HUES6 (cell line): ENCODE results near the gene ZBTB16.

Experiments
- H3K27ac ChIP-seq: 2 replicates; pipeline ENCODE4 v1.7.0; 2013; ENCODE audit warnings: low read depth, mild to moderate bottlenecking, low read length, inconsistent platforms
- H3K27me3 ChIP-seq: 2 replicates; pipeline ENCODE4 v1.6.1; 2013; ENCODE audit warnings: low read length; ENCODE audit not compliant: control insufficient read depth, insufficient read depth
- H3K36me3 ChIP-seq: 2 replicates; pipeline ENCODE4 v1.6.1; 2013; ENCODE audit warnings: low read length; ENCODE audit not compliant: control insufficient read depth, insufficient read depth
- H3K4me1 ChIP-seq: 2 replicates; pipeline ENCODE4 v1.6.1; 2013; ENCODE audit warnings: low read length; ENCODE audit not compliant: control insufficient read depth, insufficient read depth
- H3K4me3 ChIP-seq: 2 replicates; pipeline ENCODE4 v1.5.1; 2013; ENCODE audit warnings: low read depth, low read length
- H3K9ac ChIP-seq: one replicate; pipeline ENCODE4 v1.6.1; 2013; ENCODE audit warnings: mild to moderate bottlenecking, low read length
- H3K9me3 ChIP-seq: 2 replicates; pipeline ENCODE4 v1.6.1; 2013; ENCODE audit warnings: low read depth, low read length; ENCODE audit not compliant: control insufficient read depth, insufficient read depth

Gene ZBTB16

DNA sequence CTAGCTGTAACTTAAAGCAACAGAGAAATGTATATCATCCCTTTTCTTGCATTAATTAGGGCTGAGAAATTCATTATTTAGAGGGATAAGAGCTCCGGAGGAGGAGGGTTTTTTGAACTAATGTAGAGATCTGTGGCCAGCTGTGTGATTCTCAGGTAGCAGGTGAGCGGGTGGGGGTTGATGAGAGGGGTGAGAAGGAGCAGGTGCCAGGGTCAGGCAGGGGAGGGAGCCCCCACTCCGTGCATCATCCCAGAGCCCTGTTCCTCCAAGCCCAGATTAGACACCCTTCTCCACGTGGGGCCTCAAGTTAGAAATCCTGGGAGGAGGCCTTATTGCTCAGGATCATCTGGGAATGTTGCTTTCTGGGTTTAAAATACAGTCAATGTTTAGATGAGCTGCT is 24.9 kb downstream of the ZBTB16 start:
- Histone ChIP-seq H3K9me3 (no peaks in the 10 kb centered on the region), H3K36me3 (no peaks in the 10 kb centered on the region), H3K9ac (no peak overlapping the region), H3K4me1 (peaks cover 14% of the 10 kb centered on the region; the same call in 1 of the 2 replicates), H3K4me3 (no peak overlapping the region), H3K27ac (no peak overlapping the region), H3K27me3 (peaks cover 45% of the 10 kb centered on the region)

GRCh38 chr11:114085965-114086793 is 26.7 kb downstream of the ZBTB16 start:
- Histone ChIP-seq H3K9me3 (no peaks in the 10 kb centered on the region), H3K36me3 (no peaks in the 10 kb centered on the region), H3K27ac (no peak overlapping the region), H3K27me3 (peaks cover 28% of the 10 kb centered on the region), H3K4me3 (no peak overlapping the region), H3K4me1 (peaks cover 7% of the 10 kb centered on the region; the same call in 1 of the 2 replicates), H3K9ac (no peak overlapping the region)

- Histone ChIP-seq H3K9ac (no peak overlapping the region), H3K27ac (no peak overlapping the region), H3K27me3 (peaks cover 21% of the 10 kb centered on the region), H3K9me3 (no peaks in the 10 kb centered on the region), H3K4me3 (no peak overlapping the region), H3K4me1 (peaks cover 11% of the 10 kb centered on the region), H3K36me3 (no peaks in the 10 kb centered on the region)
These were observed 27.5 kb downstream of the ZBTB16 start for GRCh38 chr11:114087025-114087424.

- Histone ChIP-seq H3K27ac (no peak overlapping the region), H3K4me1 (peaks cover 11% of the 10 kb centered on the region), H3K9ac (no peak overlapping the region), H3K9me3 (no peaks in the 10 kb centered on the region), H3K36me3 (no peaks in the 10 kb centered on the region), H3K27me3 (peaks cover 12% of the 10 kb centered on the region), H3K4me3 (no peak overlapping the region)
These were observed 28.7 kb downstream of the ZBTB16 start for GRCh38 chr11:114088216-114088615.

DNA sequence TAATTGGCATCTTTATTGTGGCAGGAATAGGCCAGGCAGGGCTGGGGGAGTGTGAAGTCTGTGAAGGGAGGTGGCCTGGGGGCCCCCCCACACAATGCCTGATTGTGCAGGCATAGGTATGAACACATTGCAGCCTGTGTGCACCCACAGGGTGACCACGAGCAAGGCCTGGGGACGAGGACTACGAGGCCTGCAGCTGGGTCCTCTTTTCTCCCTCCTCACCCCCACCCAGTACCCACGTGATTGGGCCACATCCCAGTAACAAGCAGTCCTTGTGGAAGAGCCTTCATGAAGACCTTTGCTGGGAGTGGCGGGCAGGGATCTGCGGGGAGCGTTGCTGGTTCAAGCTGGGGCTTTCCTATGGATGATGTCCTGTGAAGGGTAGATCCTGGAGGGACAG is 29.3 kb downstream of the ZBTB16 start:
- Histone ChIP-seq H3K27ac (no peak overlapping the region), H3K27me3 (peaks cover 7% of the 10 kb centered on the region), H3K9ac (no peak overlapping the region), H3K4me1 (peaks cover 11% of the 10 kb centered on the region), H3K4me3 (no peak overlapping the region), H3K9me3 (no peaks in the 10 kb centered on the region), H3K36me3 (no peaks in the 10 kb centered on the region)

DNA sequence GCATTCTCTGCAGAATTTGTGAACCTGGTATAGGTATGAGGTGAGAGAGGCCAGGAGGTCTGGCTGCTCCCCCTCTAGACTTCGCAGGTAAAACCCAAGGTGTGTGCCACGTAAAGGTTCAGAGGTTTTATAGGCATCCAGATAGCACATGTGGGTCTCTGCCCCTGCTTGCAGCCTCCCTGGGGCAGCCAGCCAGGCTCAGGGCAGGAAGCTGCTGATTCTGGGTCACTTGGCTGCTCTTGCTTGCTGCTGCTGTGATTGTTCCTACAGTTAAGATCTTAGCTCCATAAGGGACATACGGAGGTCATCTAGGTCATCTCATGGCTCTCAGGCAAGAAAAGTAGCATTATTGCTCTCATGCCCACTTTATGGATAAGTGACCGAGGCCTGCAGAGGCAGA is 30.2 kb downstream of the ZBTB16 start:
- Histone ChIP-seq H3K9ac (no peak overlapping the region), H3K4me3 (no peak overlapping the region), H3K27me3 (peaks cover 7% of the 10 kb centered on the region), H3K27ac (no peak overlapping the region), H3K4me1 (peaks cover 11% of the 10 kb centered on the region), H3K9me3 (0 out of 2 replicates have a peak, but pooled peaks cover 3% of the 10 kb centered on the region), H3K36me3 (no peaks in the 10 kb centered on the region)

DNA sequence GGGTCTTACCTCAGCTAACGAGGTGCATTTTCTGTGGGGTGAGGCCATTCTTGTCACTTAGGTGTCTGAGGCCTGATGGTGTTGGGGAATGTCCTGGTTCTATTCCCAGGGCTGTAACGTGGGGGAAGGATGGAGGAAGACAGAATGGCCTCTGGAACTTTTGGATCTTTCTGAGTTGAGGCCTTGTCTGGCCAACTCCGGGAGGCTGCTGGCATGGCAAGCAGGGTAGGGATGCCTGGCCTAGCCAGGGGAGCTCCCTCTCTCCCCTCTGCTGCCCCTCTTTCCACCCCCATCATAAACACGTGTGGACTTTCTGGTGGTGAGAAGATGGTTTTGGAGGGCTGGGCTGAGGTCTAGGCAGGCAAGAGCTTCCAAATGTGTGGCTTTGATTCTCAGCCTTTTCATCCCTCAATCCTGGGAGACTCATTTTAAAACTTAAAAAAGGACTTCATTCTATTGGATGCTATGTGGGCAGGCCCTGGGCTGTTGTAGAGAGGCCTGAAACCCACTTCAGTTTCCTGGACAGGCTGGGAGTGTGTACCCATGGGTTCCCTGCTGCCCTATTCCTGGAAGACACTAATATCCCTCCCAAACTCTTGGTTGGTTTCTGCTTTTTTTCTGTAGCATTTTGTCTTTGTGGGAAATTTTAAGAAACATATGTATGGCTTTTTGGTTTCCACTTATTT is 30.9 kb downstream of the ZBTB16 start:
- no peak overlapping the region for H3K4me3 ChIP-seq
- no peaks in the 10 kb centered on the region for H3K36me3 ChIP-seq
- H3K4me1 ChIP-seq = peaks cover 11% of the 10 kb centered on the region
- H3K9me3 ChIP-seq = 0 out of 2 replicates have a peak, but pooled peaks cover 3% of the 10 kb centered on the region
- H3K9ac ChIP-seq = no peak overlapping the region
- peaks cover 7% of the 10 kb centered on the region for H3K27me3 ChIP-seq
- no peak overlapping the region for H3K27ac ChIP-seq

- Histone ChIP-seq H3K9ac (no peak overlapping the region), H3K36me3 (no peaks in the 10 kb centered on the region), H3K27me3 (peaks cover 7% of the 10 kb centered on the region), H3K4me3 (no peak overlapping the region), H3K9me3 (0 out of 2 replicates have a peak, but pooled peaks cover 3% of the 10 kb centered on the region), H3K27ac (no peak overlapping the region), H3K4me1 (peaks cover 11% of the 10 kb centered on the region)
These were observed 31.5 kb downstream of the ZBTB16 start for GRCh38 chr11:114090976-114091375.

GRCh38 chr11:114091516-114092397 is 32.2 kb downstream of the ZBTB16 start:
- Histone ChIP-seq H3K36me3 (no peaks in the 10 kb centered on the region), H3K4me3 (no peak overlapping the region), H3K9ac (no peak overlapping the region), H3K27me3 (peaks cover 7% of the 10 kb centered on the region; the same call in 1 of the 2 replicates), H3K4me1 (peaks cover 11% of the 10 kb centered on the region), H3K9me3 (0 out of 2 replicates have a peak, but pooled peaks cover 3% of the 10 kb centered on the region), H3K27ac (no peak overlapping the region)

DNA sequence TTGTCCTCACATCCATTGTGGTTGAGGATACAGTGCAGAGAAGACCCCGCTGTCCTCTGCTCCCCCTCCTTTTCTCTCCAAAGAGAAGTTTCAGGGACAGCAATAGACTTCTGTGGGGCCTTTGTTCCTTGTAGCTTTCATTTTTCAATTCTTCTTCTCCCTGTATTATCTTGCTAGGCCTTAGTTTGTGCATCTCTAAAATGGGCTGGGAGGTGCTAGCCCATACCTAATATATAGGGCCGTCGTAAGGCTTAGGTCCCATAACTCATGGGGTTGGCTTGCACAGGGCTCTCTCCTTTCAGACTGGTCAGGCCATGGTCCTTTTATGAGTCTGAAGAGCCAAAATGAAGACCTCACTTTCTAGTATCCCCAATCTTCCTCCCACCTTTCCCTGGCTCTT is 33.0 kb downstream of the ZBTB16 start:
- H3K36me3 ChIP-seq = no peaks in the 10 kb centered on the region
- no peak overlapping the region for H3K9ac ChIP-seq
- H3K27me3 ChIP-seq = 0 out of 2 replicates have a peak, but pooled peaks cover 1% of the 10 kb centered on the region
- H3K4me1 ChIP-seq = peaks cover 11% of the 10 kb centered on the region
- 0 out of 2 replicates have a peak, but pooled peaks cover 3% of the 10 kb centered on the region for H3K9me3 ChIP-seq
- no peak overlapping the region for H3K27ac ChIP-seq
- no peak overlapping the region for H3K4me3 ChIP-seq
